Vagina (tissue), 2 donors: Measurements from ENCODE around the gene DNPEP.

Experiments used
- CTCF ChIP-seq, 3 experiments: fragments of 450-650 bp in 2 of 3; fragments of 200-600 bp in 1 of 3; sonication (generic) in 1 of 3; IDR thresholded peaks; one replicate each; pipeline ENCODE4 v1.5.1; 2017 to 2019; ENCODE audit warnings: antibody characterized with exemption in 3 of 3, mild to moderate bottlenecking in 2 of 3, moderate library complexity in 2 of 3
- POLR2A ChIP-seq, 2 donors: fragments of 450-650 bp; IDR thresholded peaks; one replicate each; pipeline ENCODE4 v1.6.1; 2017; ENCODE audit warnings: antibody characterized with exemption in 2 of 2, mild to moderate bottlenecking in 2 of 2, moderate library complexity in 2 of 2

DNA sequence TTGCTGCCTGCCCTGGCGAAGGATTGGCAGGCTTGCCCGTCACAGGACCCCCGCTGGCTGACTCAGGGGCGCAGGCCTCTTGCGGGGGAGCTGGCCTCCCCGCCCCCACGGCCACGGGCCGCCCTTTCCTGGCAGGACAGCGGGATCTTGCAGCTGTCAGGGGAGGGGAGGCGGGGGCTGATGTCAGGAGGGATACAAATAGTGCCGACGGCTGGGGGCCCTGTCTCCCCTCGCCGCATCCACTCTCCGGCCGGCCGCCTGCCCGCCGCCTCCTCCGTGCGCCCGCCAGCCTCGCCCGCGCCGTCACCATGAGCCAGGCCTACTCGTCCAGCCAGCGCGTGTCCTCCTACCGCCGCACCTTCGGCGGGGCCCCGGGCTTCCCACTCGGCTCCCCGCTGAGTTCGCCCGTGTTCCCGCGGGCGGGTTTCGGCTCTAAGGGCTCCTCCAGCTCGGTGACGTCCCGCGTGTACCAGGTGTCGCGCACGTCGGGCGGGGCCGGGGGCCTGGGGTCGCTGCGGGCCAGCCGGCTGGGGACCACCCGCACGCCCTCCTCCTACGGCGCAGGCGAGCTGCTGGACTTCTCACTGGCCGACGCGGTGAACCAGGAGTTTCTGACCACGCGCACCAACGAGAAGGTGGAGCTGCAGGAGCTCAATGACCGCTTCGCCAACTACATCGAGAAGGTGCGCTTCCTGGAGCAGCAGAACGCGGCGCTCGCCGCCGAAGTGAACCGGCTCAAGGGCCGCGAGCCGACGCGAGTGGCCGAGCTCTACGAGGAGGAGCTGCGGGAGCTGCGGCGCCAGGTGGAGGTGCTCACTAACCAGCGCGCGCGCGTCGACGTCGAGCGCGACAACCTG, 30.7 kb upstream of the DNPEP start, which contains the start of gene DES:
- TF ChIP-seq POLR2A (IDR thresholded peaks at IDR 0.05) (peak in 1 of 2 donors; percentile 12), CTCF (IDR thresholded peaks at IDR 0.05) (no peak)
